ENCODE results near the gene ZNF77.
"Not testable (repeated sequence)": the region's sequence is repeated elsewhere in the genome, so short reads cannot be mapped to it uniquely, and the experiment has no call there.

The ZNF77 gene

GRCh38 chr19:2906631-2907195 lies 38.1 kb downstream of the ZNF77 start:
- DNase-seq, result no peak

GRCh38 chr19:2905918-2906519 lies 38.8 kb downstream of the ZNF77 start:
- DNase-seq, result no peak

GRCh38 chr19:2903326-2903725 lies 41.4 kb downstream of the ZNF77 start:
- DNase-seq, result not testable (repeated sequence)

GRCh38 chr19:2902590-2903218 lies 42.1 kb downstream of the ZNF77 start:
- DNase-seq, result no peak

- peak; percentile 100 for DNase-seq
These were observed 44.2 kb downstream of the ZNF77 start, which contains the start of gene ZNF57 for GRCh38 chr19:2900296-2901252. Gene ZNF57, plus strand, starts transcription at chr19:2900928. Its CDS starts 118 bp downstream, at chr19:2901046.

- DNase-seq, result no peak
These were observed 48.1 kb downstream of the ZNF77 start for GRCh38 chr19:2896694-2897093.

GRCh38 chr19:2890531-2890930 lies 54.2 kb downstream of the ZNF77 start:
- not testable (repeated sequence) for DNase-seq

GRCh38 chr19:2888731-2889224 lies 56.0 kb downstream of the ZNF77 start:
- DNase-seq, result peak; percentile 65

- peak; percentile 86 for DNase-seq
These were observed 57.3 kb downstream of the ZNF77 start for GRCh38 chr19:2887391-2887914.

- DNase-seq, result no peak
These were observed 59.0 kb downstream of the ZNF77 start for GRCh38 chr19:2885736-2886135.

- no peak for DNase-seq
These were observed 60.9 kb downstream of the ZNF77 start for GRCh38 chr19:2883686-2884439.

All from hematopoietic multipotent progenitor cell treated with erythropoietin and hydrocortisone succinate and interleukin-3 and kit ligand, for 6 days (in vitro differentiated cells).